Suprapubic skin (tissue), 4 donors: ENCODE results near the gene CAMK4. TPM values are rescaled to one million over a fixed set of nuclear protein-coding genes. Genes with fewer than 3 reads are reported as not detected.
"Not testable (repeated sequence)": the region's sequence is repeated elsewhere in the genome, so short reads cannot be mapped to it uniquely, and the experiment has no call there.

Experiments
- DNase-seq, 2 donors: peaks; one replicate each; pipeline ENCODE4 v3.0.0-alpha.2; 2019; ENCODE audit warnings: low spot score in 2 of 2
- H3K27ac ChIP-seq: fragments of 200-600 bp; sonication (generic); one replicate; pipeline ENCODE4 v1.5.1; 2019
- H3K27me3 ChIP-seq: fragments of 200-600 bp; sonication (generic); one replicate; pipeline ENCODE4 v1.5.1; 2019
- H3K36me3 ChIP-seq: fragments of 200-600 bp; sonication (generic); one replicate; pipeline ENCODE4 v1.5.1; 2019
- H3K4me1 ChIP-seq: fragments of 200-600 bp; sonication (generic); one replicate; pipeline ENCODE4 v1.5.1; 2019
- H3K4me3 ChIP-seq: fragments of 200-600 bp; sonication (generic); one replicate; pipeline ENCODE4 v1.5.1; 2019; ENCODE audit warnings: mild to moderate bottlenecking
- H3K9me3 ChIP-seq: fragments of 200-600 bp; sonication (generic); one replicate; pipeline ENCODE4 v1.5.1; 2019
- EP300 ChIP-seq: sonication (generic); formaldehyde crosslinking; IDR thresholded peaks from one replicate; pipeline ENCODE4 v1.6.1; 2017; ENCODE audit warnings: antibody characterized with exemption
- POLR2A ChIP-seq, 2 donors: fragments of 450-650 bp; IDR thresholded peaks; one replicate each; pipeline ENCODE4 v1.6.1; 2017; ENCODE audit warnings: antibody characterized with exemption in 2 of 2, mild to moderate bottlenecking in 2 of 2, moderate library complexity in 2 of 2
- POLR2AphosphoS5 ChIP-seq, 3 donors: sonication (generic); formaldehyde crosslinking; IDR thresholded peaks; one replicate each; pipeline ENCODE4 v1.6.1; 2017; ENCODE audit warnings: antibody characterized with exemption in 3 of 3
- WGBS: methylation state at CpG from one replicate; pipeline ENCODE4 v1.1.5; 2018; 5-methylcytosine and 5-hydroxymethylcytosine counted together
- total RNA-seq, 4 donors: library from RNA; depleted of rRNA; stranded (reverse); fragments of >200 nt; gene quantifications; one replicate each; pipeline ENCODE4 v1.1.0, GENCODE V29; 2016
- TF ChIP-seq, protein P1 (sequence below), 2 donors: fragments of 200-600 bp in 1 of 2; fragments of 450-650 bp in 1 of 2; sonication (generic) in 1 of 2; IDR thresholded peaks; one replicate each; pipeline ENCODE4 v1.5.1; 2016 to 2019; ENCODE audit warnings: antibody characterized with exemption in 2 of 2, mild to moderate bottlenecking in 1 of 2, moderate library complexity in 1 of 2

CAMK4 gene
- total RNA-seq, 4 donors from 2014 or later = 0.05 to 2.6 (median 0.21) TPM; not detected in 1

DNA sequence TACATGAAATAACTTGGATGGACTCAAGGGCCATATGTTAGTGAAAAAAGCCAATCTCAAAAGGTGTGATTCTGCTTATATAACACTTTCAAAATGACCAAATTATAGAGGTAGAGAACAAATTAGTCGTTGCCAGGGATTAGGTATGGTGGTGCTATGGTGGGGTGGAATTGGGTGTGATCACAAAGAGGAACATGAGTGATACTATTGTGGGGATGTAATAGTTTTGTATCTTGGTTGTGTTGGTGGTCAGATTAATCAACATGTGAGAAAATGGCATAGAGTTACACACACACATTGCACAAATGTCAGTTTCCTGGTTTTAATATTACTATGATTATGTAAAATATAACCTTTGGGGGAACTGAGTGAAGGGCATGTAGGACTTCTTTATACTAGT, 31.9 kb downstream of the CAMK4 start:
- Histone ChIP-seq H3K4me1 (no peaks in the 10 kb centered on the region), H3K27me3 (peaks cover 2% of the 10 kb centered on the region), H3K9me3 (no peaks in the 10 kb centered on the region), H3K4me3 (no peak overlapping the region), H3K36me3 (no peaks in the 10 kb centered on the region), H3K27ac (no peak overlapping the region)
- DNase-seq = no peak
- TF ChIP-seq POLR2A (IDR thresholded peaks at IDR 0.05) (no peak), POLR2AphosphoS5 (IDR thresholded peaks at IDR 0.05) (no peak), EP300 (no peak)
- TF ChIP-seq, protein P1, sequence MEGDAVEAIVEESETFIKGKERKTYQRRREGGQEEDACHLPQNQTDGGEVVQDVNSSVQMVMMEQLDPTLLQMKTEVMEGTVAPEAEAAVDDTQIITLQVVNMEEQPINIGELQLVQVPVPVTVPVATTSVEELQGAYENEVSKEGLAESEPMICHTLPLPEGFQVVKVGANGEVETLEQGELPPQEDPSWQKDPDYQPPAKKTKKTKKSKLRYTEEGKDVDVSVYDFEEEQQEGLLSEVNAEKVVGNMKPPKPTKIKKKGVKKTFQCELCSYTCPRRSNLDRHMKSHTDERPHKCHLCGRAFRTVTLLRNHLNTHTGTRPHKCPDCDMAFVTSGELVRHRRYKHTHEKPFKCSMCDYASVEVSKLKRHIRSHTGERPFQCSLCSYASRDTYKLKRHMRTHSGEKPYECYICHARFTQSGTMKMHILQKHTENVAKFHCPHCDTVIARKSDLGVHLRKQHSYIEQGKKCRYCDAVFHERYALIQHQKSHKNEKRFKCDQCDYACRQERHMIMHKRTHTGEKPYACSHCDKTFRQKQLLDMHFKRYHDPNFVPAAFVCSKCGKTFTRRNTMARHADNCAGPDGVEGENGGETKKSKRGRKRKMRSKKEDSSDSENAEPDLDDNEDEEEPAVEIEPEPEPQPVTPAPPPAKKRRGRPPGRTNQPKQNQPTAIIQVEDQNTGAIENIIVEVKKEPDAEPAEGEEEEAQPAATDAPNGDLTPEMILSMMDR (IDR thresholded peaks at IDR 0.05) = no peak
- WGBS = 86% methylated on average over 1 of the region's 1 CpG

DNA sequence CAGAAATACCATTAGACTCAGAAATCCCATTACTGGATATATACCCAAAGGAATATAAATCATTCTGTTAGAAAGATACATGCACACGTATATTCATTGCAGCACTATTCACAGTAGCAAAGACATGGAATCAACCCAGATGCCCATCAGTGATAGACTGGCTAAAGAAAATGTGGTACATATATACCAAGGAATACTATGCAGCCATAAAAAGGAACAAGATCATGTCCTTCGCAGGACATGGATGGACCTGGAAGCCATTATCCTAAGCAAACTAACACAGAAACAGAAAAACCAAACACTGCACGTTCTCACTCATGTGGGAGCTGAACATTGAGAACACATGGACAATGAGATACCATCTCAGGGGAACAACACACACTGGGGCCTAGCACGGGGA, 33.4 kb downstream of the CAMK4 start:
- DNase-seq, H3K27ac ChIP-seq, H3K27me3 ChIP-seq, H3K36me3 ChIP-seq, H3K4me1 ChIP-seq, H3K9me3 ChIP-seq, H3K4me3 ChIP-seq: not testable (repeated sequence)
- whole genome bisulfite sequencing = 94% methylated on average over 3 of the region's 4 CpGs

DNA sequence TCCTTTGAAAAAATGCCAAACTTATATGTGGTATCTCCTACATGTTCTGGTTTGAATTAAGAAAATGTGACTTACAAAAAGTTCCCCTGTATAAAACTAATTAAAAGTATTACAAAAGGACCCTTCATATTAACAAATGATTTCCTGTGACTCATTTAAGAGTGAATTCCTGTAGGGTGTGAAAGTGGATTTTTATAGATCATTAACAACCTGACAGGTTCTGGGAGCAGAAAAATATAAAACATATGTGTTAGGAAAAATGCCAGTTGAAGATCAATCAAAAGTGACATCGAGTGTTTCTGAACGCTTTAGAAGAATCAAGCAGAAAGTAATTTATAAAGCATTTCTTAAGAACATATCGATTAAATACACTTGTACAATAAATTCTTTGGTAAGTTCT, 35.5 kb downstream of the CAMK4 start:
- no peaks in the 10 kb centered on the region for H3K9me3 ChIP-seq

DNA sequence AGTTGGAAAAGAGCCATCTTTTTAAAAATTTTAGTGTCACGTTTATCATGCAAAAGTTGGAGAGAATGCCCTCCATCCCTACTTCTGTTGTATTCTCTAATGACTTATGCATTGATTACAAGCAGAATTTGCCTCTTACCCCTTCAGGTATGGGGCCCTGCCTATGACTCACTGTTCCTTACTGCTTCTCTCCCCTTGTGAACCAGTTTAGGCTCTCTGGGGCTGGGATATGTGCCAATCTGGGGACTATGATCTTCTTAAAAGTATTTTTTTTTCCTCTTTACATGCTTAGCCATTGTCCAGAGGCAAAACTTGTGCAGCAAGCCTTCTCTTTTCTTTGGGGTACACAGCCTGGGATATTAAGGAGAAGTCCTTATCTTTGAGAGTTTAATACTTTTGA, 37.4 kb downstream of the CAMK4 start:
- Histone ChIP-seq H3K27me3 (no peaks in the 10 kb centered on the region), H3K27ac (no peak overlapping the region), H3K9me3 (no peaks in the 10 kb centered on the region), H3K4me1 (no peaks in the 10 kb centered on the region), H3K4me3 (no peak overlapping the region), H3K36me3 (no peaks in the 10 kb centered on the region)
- DNase-seq = no peak
- TF ChIP-seq, protein P1 (IDR thresholded peaks at IDR 0.05) = no peak
- TF ChIP-seq POLR2AphosphoS5 (IDR thresholded peaks at IDR 0.05) (no peak), EP300 (no peak), POLR2A (IDR thresholded peaks at IDR 0.05) (no peak)
- WGBS = 59% methylated on average over 1 of the region's 1 CpG

More for the DNA sequence above, 35.5 kb downstream of the CAMK4 start:
- no peaks in the 10 kb centered on the region for H3K36me3 ChIP-seq
- 25% methylated on average over 3 of the region's 3 CpGs for WGBS
- no peak for DNase-seq
- TF ChIP-seq EP300 (no peak), POLR2AphosphoS5 (IDR thresholded peaks at IDR 0.05) (no peak), POLR2A (IDR thresholded peaks at IDR 0.05) (no peak)
- TF ChIP-seq, protein P1 (IDR thresholded peaks at IDR 0.05) = no peak
- no peaks in the 10 kb centered on the region for H3K27me3 ChIP-seq
- H3K4me3 ChIP-seq = no peak overlapping the region
- H3K4me1 ChIP-seq = no peaks in the 10 kb centered on the region
- H3K27ac ChIP-seq = no peak overlapping the region

DNA sequence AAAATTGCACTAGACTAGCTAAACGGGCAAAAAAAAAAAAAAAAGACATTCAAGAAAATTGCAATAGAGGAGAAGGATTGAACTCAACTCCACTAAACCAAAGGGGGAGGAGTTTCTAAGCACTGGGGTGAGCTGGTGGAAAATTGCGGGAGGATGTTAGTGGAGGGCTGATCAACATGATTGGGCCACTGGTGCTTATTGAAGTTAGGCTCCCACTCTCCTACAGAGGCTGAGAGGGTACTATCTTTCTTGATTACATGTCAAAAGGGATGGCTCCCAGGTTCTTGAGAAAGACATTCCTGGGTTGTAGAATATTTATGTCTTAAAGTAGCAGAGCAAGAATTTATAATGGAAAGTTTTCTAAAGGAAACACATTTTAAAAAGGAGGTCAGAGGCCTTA, 38.0 kb downstream of the CAMK4 start:
- H3K4me1 ChIP-seq = no peaks in the 10 kb centered on the region
- 26% methylated on average over 2 of the region's 2 CpGs for WGBS
- H3K9me3 ChIP-seq = no peaks in the 10 kb centered on the region
- H3K27me3 ChIP-seq = no peaks in the 10 kb centered on the region
- DNase-seq = no peak
- TF ChIP-seq POLR2AphosphoS5 (IDR thresholded peaks at IDR 0.05) (no peak), POLR2A (IDR thresholded peaks at IDR 0.05) (no peak), EP300 (no peak)
- TF ChIP-seq, protein P1 (IDR thresholded peaks at IDR 0.05) = no peak
- H3K27ac ChIP-seq = no peak overlapping the region
- no peak overlapping the region for H3K4me3 ChIP-seq
- no peaks in the 10 kb centered on the region for H3K36me3 ChIP-seq

DNA sequence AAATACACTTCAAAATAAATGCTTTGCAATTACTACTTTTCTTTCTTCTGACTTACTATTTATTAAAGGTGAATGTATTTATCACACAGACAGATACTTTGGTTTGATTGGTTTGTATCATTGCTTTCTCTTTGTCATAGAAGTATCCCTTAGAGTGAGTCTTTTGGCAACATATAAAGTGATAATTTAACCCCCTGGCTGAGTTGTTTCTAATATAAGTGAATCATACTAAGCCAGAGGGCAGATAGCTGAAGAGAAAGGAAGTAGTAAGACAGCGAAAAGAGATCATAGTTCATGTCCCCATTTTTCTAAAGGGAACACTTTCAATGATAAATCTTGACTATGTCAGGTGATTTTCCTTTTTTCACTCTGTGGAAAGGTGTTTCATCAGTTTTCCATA, 38.6 kb downstream of the CAMK4 start:
- H3K4me3 ChIP-seq = no peak overlapping the region
- TF ChIP-seq POLR2AphosphoS5 (IDR thresholded peaks at IDR 0.05) (no peak), POLR2A (IDR thresholded peaks at IDR 0.05) (no peak), EP300 (no peak)
- TF ChIP-seq, protein P1 (IDR thresholded peaks at IDR 0.05) = no peak
- no peaks in the 10 kb centered on the region for H3K36me3 ChIP-seq

More for the DNA sequence above, 38.6 kb downstream of the CAMK4 start:
- H3K27ac ChIP-seq = no peak overlapping the region
- no peaks in the 10 kb centered on the region for H3K27me3 ChIP-seq
- WGBS = 93% methylated on average over 1 of the region's 1 CpG
- H3K9me3 ChIP-seq = no peaks in the 10 kb centered on the region
- DNase-seq = no peak
- H3K4me1 ChIP-seq = no peaks in the 10 kb centered on the region
